ENCODE measurements around the gene ENAM. TPM values are rescaled to one million over a fixed set of nuclear protein-coding genes. Genes with fewer than 3 reads are reported as not detected.
"Not testable (repeated sequence)": the region's sequence is repeated elsewhere in the genome, so short reads cannot be mapped to it uniquely, and the experiment has no call there.

Gene ENAM
- total RNA-seq, 1 experiment from 2014 or later: not detected

GRCh38 chr4:70680934-70681333, 52.4 kb downstream of the ENAM start:
- Histone ChIP-seq H3K36me3 (replicated peaks; ENCODE audit: control insufficient read depth, insufficient read depth, low read length) (no peaks in the 10 kb centered on the region), H3K4me3 (ENCODE audit: insufficient read depth, low read depth, low read length) (no peak overlapping the region), H3K27me3 (ENCODE audit: control insufficient read depth, insufficient read depth, low read length) (no peaks in the 10 kb centered on the region)
- no peak for DNase-seq

- DNase-seq: no peak
- Histone ChIP-seq H3K36me3 (replicated peaks; ENCODE audit: control insufficient read depth, insufficient read depth, low read length) (no peaks in the 10 kb centered on the region), H3K4me3 (ENCODE audit: insufficient read depth, low read depth, low read length) (no peak overlapping the region), H3K27me3 (ENCODE audit: control insufficient read depth, insufficient read depth, low read length) (no peaks in the 10 kb centered on the region)
Measured at GRCh38 chr4:70681704-70682103, 53.2 kb downstream of the ENAM start.

- not testable (repeated sequence) for H3K27me3 ChIP-seq (ENCODE audit: control insufficient read depth, insufficient read depth, low read length); H3K4me3 ChIP-seq (ENCODE audit: insufficient read depth, low read depth, low read length); DNase-seq; H3K36me3 ChIP-seq (replicated peaks; ENCODE audit: control insufficient read depth, insufficient read depth, low read length)
Measured at GRCh38 chr4:70682142-70682541, 53.6 kb downstream of the ENAM start.

- H3K27me3 ChIP-seq (ENCODE audit: control insufficient read depth, insufficient read depth, low read length): no peaks in the 10 kb centered on the region
- DNase-seq: no peak
- peak overlapping the region; percentile 98 for H3K4me3 ChIP-seq (ENCODE audit: insufficient read depth, low read depth, low read length)
- H3K36me3 ChIP-seq (replicated peaks; ENCODE audit: control insufficient read depth, insufficient read depth, low read length): no peaks in the 10 kb centered on the region
Measured at GRCh38 chr4:70687392-70687791, 58.8 kb downstream of the ENAM start.

GRCh38 chr4:70687821-70688794, 59.6 kb downstream of the ENAM start, which contains the start of gene UTP3:
UTP3 (plus strand) TSS chr4:70688532; CDS start chr4:70688678, 146 bp downstream.
- H3K4me3 ChIP-seq (ENCODE audit: insufficient read depth, low read depth, low read length): peak within 1 kb of the TSS; percentile 98
- no peaks in the 10 kb centered on the region for H3K36me3 ChIP-seq (replicated peaks; ENCODE audit: control insufficient read depth, insufficient read depth, low read length)
- DNase-seq: peak; percentile 87
- H3K27me3 ChIP-seq (ENCODE audit: control insufficient read depth, insufficient read depth, low read length): no peaks in the 10 kb centered on the region

GRCh38 chr4:70688795-70689231, 60.3 kb downstream of the ENAM start:
- Histone ChIP-seq H3K27me3 (ENCODE audit: control insufficient read depth, insufficient read depth, low read length) (no peaks in the 10 kb centered on the region), H3K4me3 (ENCODE audit: insufficient read depth, low read depth, low read length) (peak overlapping the region; percentile 98), H3K36me3 (replicated peaks; ENCODE audit: control insufficient read depth, insufficient read depth, low read length) (no peaks in the 10 kb centered on the region)
- DNase-seq: peak; percentile 24

GRCh38 chr4:70691661-70692060, 63.1 kb downstream of the ENAM start:
- DNase-seq: no peak

GRCh38 chr4:70694633-70695032, 66.1 kb downstream of the ENAM start:
- not testable (repeated sequence) for H3K27me3 ChIP-seq (ENCODE audit: control insufficient read depth, insufficient read depth, low read length); H3K4me3 ChIP-seq (ENCODE audit: insufficient read depth, low read depth, low read length); H3K36me3 ChIP-seq (replicated peaks; ENCODE audit: control insufficient read depth, insufficient read depth, low read length); DNase-seq

More at GRCh38 chr4:70691661-70692060, 63.1 kb downstream of the ENAM start:
- Histone ChIP-seq H3K36me3 (replicated peaks; ENCODE audit: control insufficient read depth, insufficient read depth, low read length) (no peaks in the 10 kb centered on the region), H3K27me3 (ENCODE audit: control insufficient read depth, insufficient read depth, low read length) (no peaks in the 10 kb centered on the region), H3K4me3 (ENCODE audit: insufficient read depth, low read depth, low read length) (no peak overlapping the region)

Other genes with a start within 250 kb of the ENAM start
- not detected in 2 replicates for gene SMR3B, start 245.6 kb upstream of the ENAM start, total RNA-seq (2014; rRNA removed; shearing (Covaris generic))
- not detected in 2 replicates for gene OPRPN, start 230.8 kb upstream of the ENAM start, total RNA-seq (2014; rRNA removed; shearing (Covaris generic))
- gene MUC7, start 156.5 kb upstream of the ENAM start, total RNA-seq (2014; rRNA removed; shearing (Covaris generic)): not detected in 2 replicates
- not detected in 2 replicates for gene AMTN, start 110.2 kb upstream of the ENAM start, total RNA-seq (2014; rRNA removed; shearing (Covaris generic))
- not detected in 2 replicates for gene AMBN, start 36.5 kb upstream of the ENAM start, total RNA-seq (2014; rRNA removed; shearing (Covaris generic))
- not detected in 2 replicates for gene JCHAIN, start 37.8 kb downstream of the ENAM start, total RNA-seq (2014; rRNA removed; shearing (Covaris generic))
- 11.5 and 12.3 TPM in 2 replicates for gene UTP3, start 59.8 kb downstream of the ENAM start, total RNA-seq (2014; rRNA removed; shearing (Covaris generic))
- 32.7 and 38.4 TPM in 2 replicates for gene RUFY3, start 93.2 kb downstream of the ENAM start, total RNA-seq (2014; rRNA removed; shearing (Covaris generic))
- gene GRSF1, start 211.1 kb downstream of the ENAM start, total RNA-seq (2014; rRNA removed; shearing (Covaris generic)): 132 and 147 TPM in 2 replicates